Measurements from ENCODE around the gene MORN1. TPM values are rescaled to one million over a fixed set of nuclear protein-coding genes. Genes with fewer than 3 reads are reported as not detected.

MORN1 gene
- total and polyA plus RNA-seq, 2 experiments from 2014 or later: 4.8 to 11.1 TPM

DNA sequence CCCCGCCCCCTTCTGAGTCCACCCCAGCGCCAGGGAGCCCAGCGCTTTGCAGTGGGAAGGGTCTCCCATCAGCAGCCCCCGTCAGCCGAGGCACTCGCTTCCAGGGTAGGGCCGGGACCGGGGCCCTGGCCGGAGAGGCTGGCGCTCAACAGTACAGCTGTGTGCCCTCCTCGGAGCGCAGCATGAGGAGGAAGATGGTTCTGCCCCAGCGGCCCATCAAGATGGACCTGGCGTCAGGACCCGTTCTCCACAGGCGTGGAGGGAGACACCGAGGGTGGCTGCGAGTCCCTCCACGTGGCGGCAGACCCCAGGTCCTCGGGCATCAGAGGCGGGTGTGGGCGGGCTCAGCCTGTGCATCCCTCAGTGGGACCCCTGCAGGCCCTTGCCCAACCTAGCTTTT lies 54.3 kb downstream of the MORN1 start (continued):
- TF ChIP-seq, protein P1, sequence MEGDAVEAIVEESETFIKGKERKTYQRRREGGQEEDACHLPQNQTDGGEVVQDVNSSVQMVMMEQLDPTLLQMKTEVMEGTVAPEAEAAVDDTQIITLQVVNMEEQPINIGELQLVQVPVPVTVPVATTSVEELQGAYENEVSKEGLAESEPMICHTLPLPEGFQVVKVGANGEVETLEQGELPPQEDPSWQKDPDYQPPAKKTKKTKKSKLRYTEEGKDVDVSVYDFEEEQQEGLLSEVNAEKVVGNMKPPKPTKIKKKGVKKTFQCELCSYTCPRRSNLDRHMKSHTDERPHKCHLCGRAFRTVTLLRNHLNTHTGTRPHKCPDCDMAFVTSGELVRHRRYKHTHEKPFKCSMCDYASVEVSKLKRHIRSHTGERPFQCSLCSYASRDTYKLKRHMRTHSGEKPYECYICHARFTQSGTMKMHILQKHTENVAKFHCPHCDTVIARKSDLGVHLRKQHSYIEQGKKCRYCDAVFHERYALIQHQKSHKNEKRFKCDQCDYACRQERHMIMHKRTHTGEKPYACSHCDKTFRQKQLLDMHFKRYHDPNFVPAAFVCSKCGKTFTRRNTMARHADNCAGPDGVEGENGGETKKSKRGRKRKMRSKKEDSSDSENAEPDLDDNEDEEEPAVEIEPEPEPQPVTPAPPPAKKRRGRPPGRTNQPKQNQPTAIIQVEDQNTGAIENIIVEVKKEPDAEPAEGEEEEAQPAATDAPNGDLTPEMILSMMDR (conservative IDR thresholded peaks at IDR 0.05; ENCODE audit: low read depth in 2 of 2): no peak
- TF ChIP-seq POLR2AphosphoS5 (IDR thresholded peaks at IDR 0.05; ENCODE audit: low read depth) (no peak), EZH2phosphoT487 (IDR thresholded peaks at IDR 0.05; ENCODE audit: unreplicated experiment) (no peak), STAT1 (IDR thresholded peaks at IDR 0.05; ENCODE audit: unreplicated experiment) (no peak), ZNF114 (CRISPR knock-in tag; IDR thresholded peaks at IDR 0.05) (no peak)
- TF ChIP-seq, protein P2, sequence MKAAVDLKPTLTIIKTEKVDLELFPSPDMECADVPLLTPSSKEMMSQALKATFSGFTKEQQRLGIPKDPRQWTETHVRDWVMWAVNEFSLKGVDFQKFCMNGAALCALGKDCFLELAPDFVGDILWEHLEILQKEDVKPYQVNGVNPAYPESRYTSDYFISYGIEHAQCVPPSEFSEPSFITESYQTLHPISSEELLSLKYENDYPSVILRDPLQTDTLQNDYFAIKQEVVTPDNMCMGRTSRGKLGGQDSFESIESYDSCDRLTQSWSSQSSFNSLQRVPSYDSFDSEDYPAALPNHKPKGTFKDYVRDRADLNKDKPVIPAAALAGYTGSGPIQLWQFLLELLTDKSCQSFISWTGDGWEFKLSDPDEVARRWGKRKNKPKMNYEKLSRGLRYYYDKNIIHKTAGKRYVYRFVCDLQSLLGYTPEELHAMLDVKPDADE (IDR thresholded peaks at IDR 0.05): no peak
- TF ChIP-seq, protein P3, sequence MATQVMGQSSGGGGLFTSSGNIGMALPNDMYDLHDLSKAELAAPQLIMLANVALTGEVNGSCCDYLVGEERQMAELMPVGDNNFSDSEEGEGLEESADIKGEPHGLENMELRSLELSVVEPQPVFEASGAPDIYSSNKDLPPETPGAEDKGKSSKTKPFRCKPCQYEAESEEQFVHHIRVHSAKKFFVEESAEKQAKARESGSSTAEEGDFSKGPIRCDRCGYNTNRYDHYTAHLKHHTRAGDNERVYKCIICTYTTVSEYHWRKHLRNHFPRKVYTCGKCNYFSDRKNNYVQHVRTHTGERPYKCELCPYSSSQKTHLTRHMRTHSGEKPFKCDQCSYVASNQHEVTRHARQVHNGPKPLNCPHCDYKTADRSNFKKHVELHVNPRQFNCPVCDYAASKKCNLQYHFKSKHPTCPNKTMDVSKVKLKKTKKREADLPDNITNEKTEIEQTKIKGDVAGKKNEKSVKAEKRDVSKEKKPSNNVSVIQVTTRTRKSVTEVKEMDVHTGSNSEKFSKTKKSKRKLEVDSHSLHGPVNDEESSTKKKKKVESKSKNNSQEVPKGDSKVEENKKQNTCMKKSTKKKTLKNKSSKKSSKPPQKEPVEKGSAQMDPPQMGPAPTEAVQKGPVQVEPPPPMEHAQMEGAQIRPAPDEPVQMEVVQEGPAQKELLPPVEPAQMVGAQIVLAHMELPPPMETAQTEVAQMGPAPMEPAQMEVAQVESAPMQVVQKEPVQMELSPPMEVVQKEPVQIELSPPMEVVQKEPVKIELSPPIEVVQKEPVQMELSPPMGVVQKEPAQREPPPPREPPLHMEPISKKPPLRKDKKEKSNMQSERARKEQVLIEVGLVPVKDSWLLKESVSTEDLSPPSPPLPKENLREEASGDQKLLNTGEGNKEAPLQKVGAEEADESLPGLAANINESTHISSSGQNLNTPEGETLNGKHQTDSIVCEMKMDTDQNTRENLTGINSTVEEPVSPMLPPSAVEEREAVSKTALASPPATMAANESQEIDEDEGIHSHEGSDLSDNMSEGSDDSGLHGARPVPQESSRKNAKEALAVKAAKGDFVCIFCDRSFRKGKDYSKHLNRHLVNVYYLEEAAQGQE (IDR thresholded peaks at IDR 0.05; ENCODE audit: unreplicated experiment): no peak

DNA sequence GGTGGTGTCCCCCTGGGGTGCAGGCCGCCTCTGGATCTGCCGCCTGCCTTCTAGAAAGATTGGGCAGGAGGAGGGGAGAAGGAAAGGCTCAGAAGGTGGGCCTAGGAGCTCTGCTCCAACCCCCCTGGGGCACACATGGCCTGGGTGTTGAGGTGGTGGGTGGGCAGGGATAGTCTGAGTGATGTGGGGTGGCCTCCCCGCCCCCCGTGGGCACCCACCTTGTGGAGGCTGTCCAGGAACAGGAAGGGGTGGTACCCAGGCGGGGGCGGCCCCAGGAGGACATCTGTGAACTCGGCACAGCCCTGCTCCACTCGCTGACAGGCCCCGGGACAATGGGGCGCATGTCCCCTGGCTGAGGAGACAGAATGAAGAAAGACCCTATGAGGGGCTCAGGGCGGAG lies 54.9 kb downstream of the MORN1 start:
- H3K27ac Mint-ChIP-seq: no peak overlapping the region
- Histone ChIP-seq H3K4me1 (ENCODE audit: insufficient read depth) (no peaks in the 10 kb centered on the region), H2AFZ (no peak overlapping the region), H3K79me2 (replicated peaks; ENCODE audit: insufficient read depth) (no peaks in the 10 kb centered on the region), H3K27ac (ENCODE audit: low read depth) (no peak overlapping the region), H3K36me3 (ENCODE audit: insufficient read depth) (no peaks in the 10 kb centered on the region), H3K9me2 (ENCODE audit: insufficient read depth) (no peaks in the 10 kb centered on the region), H3F3A (replicated peaks; ENCODE audit: low read depth) (no peaks in the 10 kb centered on the region), H3K4me3 (no peak overlapping the region), H3K4me2 (no peak overlapping the region), H4K20me1 (replicated peaks; ENCODE audit: insufficient read depth) (no peaks in the 10 kb centered on the region), H3K27me3 (ENCODE audit: insufficient read depth) (no peaks in the 10 kb centered on the region)
- peaks cover 6% of the 10 kb centered on the region for H3K27me3 Mint-ChIP-seq (ENCODE audit: insufficient read depth, low read depth, poor library complexity)
- ATAC-seq: no peak
- H3K4me3 Mint-ChIP-seq: no peak overlapping the region
- H3K36me3 Mint-ChIP-seq (ENCODE audit: low read depth): peaks cover 3% of the 10 kb centered on the region; the same call in 1 of the 3 replicates
- DNase-seq (ENCODE audit: low spot score): no peak
- peaks cover 7% of the 10 kb centered on the region for H3K9me3 Mint-ChIP-seq
- H3K4me1 Mint-ChIP-seq: no peaks in the 10 kb centered on the region
- TF ChIP-seq EZH2phosphoT487 (IDR thresholded peaks at IDR 0.05; ENCODE audit: unreplicated experiment): no peak
- TF ChIP-seq STAT1 (IDR thresholded peaks at IDR 0.05; ENCODE audit: unreplicated experiment): no peak
- no peak for TF ChIP-seq ZNF114 (CRISPR knock-in tag; IDR thresholded peaks at IDR 0.05)
- TF ChIP-seq, protein P4, sequence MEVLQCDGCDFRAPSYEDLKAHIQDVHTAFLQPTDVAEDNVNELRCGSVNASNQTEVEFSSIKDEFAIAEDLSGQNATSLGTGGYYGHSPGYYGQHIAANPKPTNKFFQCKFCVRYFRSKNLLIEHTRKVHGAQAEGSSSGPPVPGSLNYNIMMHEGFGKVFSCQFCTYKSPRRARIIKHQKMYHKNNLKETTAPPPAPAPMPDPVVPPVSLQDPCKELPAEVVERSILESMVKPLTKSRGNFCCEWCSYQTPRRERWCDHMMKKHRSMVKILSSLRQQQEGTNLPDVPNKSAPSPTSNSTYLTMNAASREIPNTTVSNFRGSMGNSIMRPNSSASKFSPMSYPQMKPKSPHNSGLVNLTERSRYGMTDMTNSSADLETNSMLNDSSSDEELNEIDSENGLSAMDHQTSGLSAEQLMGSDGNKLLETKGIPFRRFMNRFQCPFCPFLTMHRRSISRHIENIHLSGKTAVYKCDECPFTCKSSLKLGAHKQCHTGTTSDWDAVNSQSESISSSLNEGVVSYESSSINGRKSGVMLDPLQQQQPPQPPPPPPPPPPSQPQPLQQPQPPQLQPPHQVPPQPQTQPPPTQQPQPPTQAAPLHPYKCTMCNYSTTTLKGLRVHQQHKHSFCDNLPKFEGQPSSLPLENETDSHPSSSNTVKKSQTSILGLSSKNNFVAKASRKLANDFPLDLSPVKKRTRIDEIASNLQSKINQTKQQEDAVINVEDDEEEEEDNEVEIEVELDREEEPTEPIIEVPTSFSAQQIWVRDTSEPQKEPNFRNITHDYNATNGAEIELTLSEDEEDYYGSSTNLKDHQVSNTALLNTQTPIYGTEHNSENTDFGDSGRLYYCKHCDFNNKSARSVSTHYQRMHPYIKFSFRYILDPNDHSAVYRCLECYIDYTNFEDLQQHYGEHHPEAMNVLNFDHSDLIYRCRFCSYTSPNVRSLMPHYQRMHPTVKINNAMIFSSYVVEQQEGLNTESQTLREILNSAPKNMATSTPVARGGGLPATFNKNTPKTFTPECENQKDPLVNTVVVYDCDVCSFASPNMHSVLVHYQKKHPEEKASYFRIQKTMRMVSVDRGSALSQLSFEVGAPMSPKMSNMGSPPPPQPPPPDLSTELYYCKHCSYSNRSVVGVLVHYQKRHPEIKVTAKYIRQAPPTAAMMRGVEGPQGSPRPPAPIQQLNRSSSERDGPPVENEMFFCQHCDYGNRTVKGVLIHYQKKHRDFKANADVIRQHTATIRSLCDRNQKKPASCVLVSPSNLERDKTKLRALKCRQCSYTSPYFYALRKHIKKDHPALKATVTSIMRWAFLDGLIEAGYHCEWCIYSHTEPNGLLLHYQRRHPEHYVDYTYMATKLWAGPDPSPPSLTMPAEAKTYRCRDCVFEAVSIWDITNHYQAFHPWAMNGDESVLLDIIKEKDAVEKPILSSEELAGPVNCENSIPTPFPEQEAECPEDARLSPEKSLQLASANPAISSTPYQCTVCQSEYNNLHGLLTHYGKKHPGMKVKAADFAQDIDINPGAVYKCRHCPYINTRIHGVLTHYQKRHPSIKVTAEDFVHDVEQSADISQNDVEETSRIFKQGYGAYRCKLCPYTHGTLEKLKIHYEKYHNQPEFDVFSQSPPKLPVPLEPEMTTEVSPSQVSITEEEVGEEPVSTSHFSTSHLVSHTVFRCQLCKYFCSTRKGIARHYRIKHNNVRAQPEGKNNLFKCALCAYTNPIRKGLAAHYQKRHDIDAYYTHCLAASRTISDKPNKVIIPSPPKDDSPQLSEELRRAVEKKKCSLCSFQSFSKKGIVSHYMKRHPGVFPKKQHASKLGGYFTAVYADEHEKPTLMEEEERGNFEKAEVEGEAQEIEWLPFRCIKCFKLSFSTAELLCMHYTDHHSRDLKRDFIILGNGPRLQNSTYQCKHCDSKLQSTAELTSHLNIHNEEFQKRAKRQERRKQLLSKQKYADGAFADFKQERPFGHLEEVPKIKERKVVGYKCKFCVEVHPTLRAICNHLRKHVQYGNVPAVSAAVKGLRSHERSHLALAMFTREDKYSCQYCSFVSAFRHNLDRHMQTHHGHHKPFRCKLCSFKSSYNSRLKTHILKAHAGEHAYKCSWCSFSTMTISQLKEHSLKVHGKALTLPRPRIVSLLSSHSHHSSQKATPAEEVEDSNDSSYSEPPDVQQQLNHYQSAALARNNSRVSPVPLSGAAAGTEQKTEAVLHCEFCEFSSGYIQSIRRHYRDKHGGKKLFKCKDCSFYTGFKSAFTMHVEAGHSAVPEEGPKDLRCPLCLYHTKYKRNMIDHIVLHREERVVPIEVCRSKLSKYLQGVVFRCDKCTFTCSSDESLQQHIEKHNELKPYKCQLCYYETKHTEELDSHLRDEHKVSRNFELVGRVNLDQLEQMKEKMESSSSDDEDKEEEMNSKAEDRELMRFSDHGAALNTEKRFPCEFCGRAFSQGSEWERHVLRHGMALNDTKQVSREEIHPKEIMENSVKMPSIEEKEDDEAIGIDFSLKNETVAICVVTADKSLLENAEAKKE (CRISPR knock-in tag; IDR thresholded peaks at IDR 0.05): no peak
- TF ChIP-seq POLR2AphosphoS5 (IDR thresholded peaks at IDR 0.05; ENCODE audit: low read depth): no peak
- TF ChIP-seq, protein P1 (conservative IDR thresholded peaks at IDR 0.05; ENCODE audit: low read depth in 2 of 2): no peak
- no peak for TF ChIP-seq ZNF331 (CRISPR knock-in tag; IDR thresholded peaks at IDR 0.05; ENCODE audit: low read depth)

Measured in GM23338 (cell line).